PC-3 (cell line): ENCODE results near the gene CYP4F2.
A peak's percentile ranks its signal among the peaks of the same experiment; 100 is the strongest.

Experiments used
- CTCF ChIP-seq: fragments of 300-600 bp; sonication (generic); conservative IDR thresholded peaks from 2 replicates; pipeline ENCODE4 v1.5.1; 2017; ENCODE audit warnings: antibody characterized with exemption, low read depth, mild to moderate bottlenecking, low read length
- EZH2 ChIP-seq: fragments of 300-600 bp; sonication (generic); IDR thresholded peaks from one replicate; pipeline ENCODE4 v1.6.1; 2017; ENCODE audit warnings: antibody characterized with exemption, mild to moderate bottlenecking, low read length; ENCODE audit not compliant: unreplicated experiment
- EZH2phosphoT487 ChIP-seq: fragments of 300-600 bp; sonication (generic); IDR thresholded peaks from 2 replicates; pipeline ENCODE4 v1.6.1; 2018; ENCODE audit warnings: mild to moderate bottlenecking, antibody characterized with exemption, low read length, borderline replicate concordance

GRCh38 chr19:15841875-15842569, 55.9 kb downstream of the CYP4F2 start:
- peak; percentile 40; the same call in 1 of the 2 replicates for TF ChIP-seq CTCF
- TF ChIP-seq EZH2: no peak
- no peak for TF ChIP-seq EZH2phosphoT487
